HEK293 (cell line): Measurements from ENCODE around the gene CIC.

Experiments
- FEZF1 ChIP-seq: fragments of 450-650 bp; formaldehyde crosslinking; IDR thresholded peaks from 2 replicates; pipeline ENCODE4 v1.5.1; 2016; ENCODE audit warnings: missing biosample characterization, missing genetic modification characterization
- KLF9 ChIP-seq: fragments of 450-650 bp; formaldehyde crosslinking; IDR thresholded peaks from 2 replicates; pipeline ENCODE4 v1.5.1; 2016; ENCODE audit warnings: missing biosample characterization, missing genetic modification characterization, low read depth
- WT1 ChIP-seq: fragments of 450-650 bp; formaldehyde crosslinking; IDR thresholded peaks from 2 replicates; pipeline ENCODE4 v1.5.1; 2016; ENCODE audit warnings: missing biosample characterization, missing genetic modification characterization
- ZBTB8A ChIP-seq: fragments of 450-650 bp; formaldehyde crosslinking; IDR thresholded peaks from 2 replicates; pipeline ENCODE4 v1.5.1; 2016; ENCODE audit warnings: missing biosample characterization, missing genetic modification characterization
- ZNF140 ChIP-seq: fragments of 450-650 bp; formaldehyde crosslinking; IDR thresholded peaks from 2 replicates; pipeline ENCODE4 v1.5.1; 2016; ENCODE audit warnings: missing biosample characterization, missing genetic modification characterization
- ZNF19 ChIP-seq: fragments of 450-650 bp; formaldehyde crosslinking; IDR thresholded peaks from 2 replicates; pipeline ENCODE4; 2016; ENCODE audit warnings: missing biosample characterization, missing genetic modification characterization, low read depth
- ZNF214 ChIP-seq: fragments of 450-650 bp; formaldehyde crosslinking; IDR thresholded peaks from 2 replicates; pipeline ENCODE4 v1.5.1; 2017; ENCODE audit warnings: missing biosample characterization, mild to moderate bottlenecking, missing genetic modification characterization, borderline replicate concordance
- ZNF341 ChIP-seq: fragments of 450-650 bp; formaldehyde crosslinking; IDR thresholded peaks from 2 replicates; pipeline ENCODE4; 2016; ENCODE audit warnings: low read depth, missing biosample characterization, missing genetic modification characterization
- ZNF354C ChIP-seq: fragments of 450-650 bp; formaldehyde crosslinking; IDR thresholded peaks from 2 replicates; pipeline ENCODE4 v1.5.1; 2016; ENCODE audit warnings: missing biosample characterization, missing genetic modification characterization, low read depth, borderline replicate concordance
- ZNF366 ChIP-seq: fragments of 450-650 bp; formaldehyde crosslinking; conservative IDR thresholded peaks from 2 replicates; pipeline ENCODE4 v1.5.1; 2016; ENCODE audit warnings: missing biosample characterization, missing genetic modification characterization
- ZNF416 ChIP-seq: fragments of 450-650 bp; formaldehyde crosslinking; IDR thresholded peaks from 2 replicates; pipeline ENCODE4 v1.5.1; 2016; ENCODE audit warnings: missing biosample characterization, missing genetic modification characterization
- ZNF501 ChIP-seq: fragments of 450-650 bp; formaldehyde crosslinking; IDR thresholded peaks from 2 replicates; pipeline ENCODE4 v1.5.1; 2016; ENCODE audit warnings: missing biosample characterization, missing genetic modification characterization
- ZNF549 ChIP-seq: fragments of 450-650 bp; IDR thresholded peaks from 2 replicates; pipeline ENCODE4 v1.5.1; 2018; ENCODE audit warnings: missing biosample characterization, missing genetic modification characterization, mild to moderate bottlenecking, inconsistent platforms, moderate library complexity
- ZNF558 ChIP-seq: fragments of 450-650 bp; formaldehyde crosslinking; IDR thresholded peaks from 2 replicates; pipeline ENCODE4 v1.5.1; 2016; ENCODE audit warnings: missing biosample characterization, missing genetic modification characterization
- ZNF585B ChIP-seq: fragments of 450-650 bp; formaldehyde crosslinking; IDR thresholded peaks from 2 replicates; pipeline ENCODE4 v1.5.1; 2016; ENCODE audit warnings: missing biosample characterization, missing genetic modification characterization
- ZNF76 ChIP-seq: fragments of 450-650 bp; formaldehyde crosslinking; IDR thresholded peaks from 2 replicates; pipeline ENCODE4; 2016; ENCODE audit warnings: low read depth, missing biosample characterization, missing genetic modification characterization, borderline replicate concordance
- ZNF791 ChIP-seq: fragments of 450-650 bp; formaldehyde crosslinking; IDR thresholded peaks from 2 replicates; pipeline ENCODE4 v1.5.1; 2016; ENCODE audit warnings: missing biosample characterization, missing genetic modification characterization
- ZNF843 ChIP-seq: fragments of 450-650 bp; formaldehyde crosslinking; IDR thresholded peaks from 2 replicates; pipeline ENCODE4 v1.5.1; 2016; ENCODE audit warnings: missing biosample characterization, missing genetic modification characterization
- ZSCAN30 ChIP-seq: fragments of 450-650 bp; IDR thresholded peaks from 2 replicates; pipeline ENCODE4 v1.5.1; 2018; ENCODE audit warnings: missing biosample characterization, mild to moderate bottlenecking, missing genetic modification characterization, moderate library complexity
- TF ChIP-seq, protein P1 (sequence below): fragments of 450-650 bp; formaldehyde crosslinking; IDR thresholded peaks from 2 replicates; pipeline ENCODE4 v1.5.1; 2016; ENCODE audit warnings: missing biosample characterization, missing genetic modification characterization
- TF ChIP-seq, protein P2 (sequence below): fragments of 450-650 bp; formaldehyde crosslinking; IDR thresholded peaks from 2 replicates; pipeline ENCODE4 v1.5.1; 2016; ENCODE audit warnings: missing biosample characterization, missing genetic modification characterization
- TF ChIP-seq, protein P3 (sequence below): IDR thresholded peaks from 2 replicates; pipeline ENCODE4 v1.6.1; 2011; ENCODE audit warnings: mild to moderate bottlenecking, low read depth, low read length, borderline replicate concordance
- TF ChIP-seq, protein P4 (sequence below): fragments of 450-650 bp; formaldehyde crosslinking; IDR thresholded peaks from 2 replicates; pipeline ENCODE4 v1.5.1; 2016; ENCODE audit warnings: missing biosample characterization, missing genetic modification characterization
- TF ChIP-seq, protein P5 (sequence below): fragments of 450-650 bp; IDR thresholded peaks from 2 replicates; pipeline ENCODE4 v1.5.1; 2018; ENCODE audit warnings: missing biosample characterization, mild to moderate bottlenecking, missing genetic modification characterization
- TF ChIP-seq, protein P6 (sequence below): fragments of 450-650 bp; formaldehyde crosslinking; optimal IDR thresholded peaks from 2 replicates; pipeline ENCODE3; 2016; ENCODE audit warnings: missing biosample characterization, mild to moderate bottlenecking, missing genetic modification characterization
- TF ChIP-seq, protein P7 (sequence below): fragments of 450-650 bp; formaldehyde crosslinking; IDR thresholded peaks from 2 replicates; pipeline ENCODE4 v1.5.1; 2016; ENCODE audit warnings: missing biosample characterization, missing genetic modification characterization, low read depth
- TF ChIP-seq, protein P8 (sequence below): fragments of 450-650 bp; formaldehyde crosslinking; IDR thresholded peaks from 2 replicates; pipeline ENCODE4 v1.5.1; 2016; ENCODE audit warnings: missing biosample characterization, missing genetic modification characterization

The CIC gene

DNA sequence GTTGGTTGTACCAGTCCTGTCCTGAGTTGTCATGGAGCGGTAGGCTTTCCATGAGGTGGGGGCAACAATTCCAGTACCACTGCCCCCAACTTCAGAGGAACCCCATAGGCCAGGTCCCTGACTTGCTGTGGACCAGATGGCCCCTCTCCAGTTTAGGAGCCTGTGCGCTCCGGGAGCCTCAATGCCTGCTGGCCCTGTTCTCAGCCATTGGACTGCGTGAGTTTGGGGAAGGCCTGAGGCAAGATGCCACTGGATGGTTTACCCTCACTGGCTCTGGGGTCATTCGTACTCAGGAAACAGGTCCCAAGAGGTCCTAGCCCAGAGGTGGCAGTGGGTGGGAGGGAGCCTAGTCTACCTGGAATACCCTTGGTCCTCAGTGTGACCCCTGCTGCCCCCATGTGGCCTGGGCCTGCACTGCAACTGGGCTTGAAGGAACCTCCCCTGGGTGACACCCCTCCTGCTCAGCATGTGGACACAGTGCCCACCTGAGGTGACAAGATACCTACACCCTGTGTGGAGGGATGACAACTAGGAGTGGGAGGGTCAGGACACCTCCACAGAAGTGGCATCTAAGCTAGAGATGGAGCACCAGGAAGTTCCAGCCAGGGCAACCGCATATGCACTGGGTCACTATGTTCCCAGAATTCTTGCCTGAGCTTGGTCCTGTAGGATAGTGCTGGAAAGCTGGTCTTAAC, 26.9 kb downstream of the CIC start (continued):
- no peak for TF ChIP-seq ZNF843
- no peak for TF ChIP-seq ZNF791 (tag by site-specific recombination)
- no peak for TF ChIP-seq ZNF140 (tag by site-specific recombination)
- TF ChIP-seq, protein P1, sequence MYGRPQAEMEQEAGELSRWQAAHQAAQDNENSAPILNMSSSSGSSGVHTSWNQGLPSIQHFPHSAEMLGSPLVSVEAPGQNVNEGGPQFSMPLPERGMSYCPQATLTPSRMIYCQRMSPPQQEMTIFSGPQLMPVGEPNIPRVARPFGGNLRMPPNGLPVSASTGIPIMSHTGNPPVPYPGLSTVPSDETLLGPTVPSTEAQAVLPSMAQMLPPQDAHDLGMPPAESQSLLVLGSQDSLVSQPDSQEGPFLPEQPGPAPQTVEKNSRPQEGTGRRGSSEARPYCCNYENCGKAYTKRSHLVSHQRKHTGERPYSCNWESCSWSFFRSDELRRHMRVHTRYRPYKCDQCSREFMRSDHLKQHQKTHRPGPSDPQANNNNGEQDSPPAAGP (tag by site-specific recombination) = 0 out of 2 replicates have a peak, but pooled peaks have one; percentile 27
- TF ChIP-seq ZNF501 (tag by site-specific recombination) = peak; percentile 66; the same call in 1 of the 2 replicates
- TF ChIP-seq ZNF585B (tag by site-specific recombination) = no peak
- TF ChIP-seq, protein P2, sequence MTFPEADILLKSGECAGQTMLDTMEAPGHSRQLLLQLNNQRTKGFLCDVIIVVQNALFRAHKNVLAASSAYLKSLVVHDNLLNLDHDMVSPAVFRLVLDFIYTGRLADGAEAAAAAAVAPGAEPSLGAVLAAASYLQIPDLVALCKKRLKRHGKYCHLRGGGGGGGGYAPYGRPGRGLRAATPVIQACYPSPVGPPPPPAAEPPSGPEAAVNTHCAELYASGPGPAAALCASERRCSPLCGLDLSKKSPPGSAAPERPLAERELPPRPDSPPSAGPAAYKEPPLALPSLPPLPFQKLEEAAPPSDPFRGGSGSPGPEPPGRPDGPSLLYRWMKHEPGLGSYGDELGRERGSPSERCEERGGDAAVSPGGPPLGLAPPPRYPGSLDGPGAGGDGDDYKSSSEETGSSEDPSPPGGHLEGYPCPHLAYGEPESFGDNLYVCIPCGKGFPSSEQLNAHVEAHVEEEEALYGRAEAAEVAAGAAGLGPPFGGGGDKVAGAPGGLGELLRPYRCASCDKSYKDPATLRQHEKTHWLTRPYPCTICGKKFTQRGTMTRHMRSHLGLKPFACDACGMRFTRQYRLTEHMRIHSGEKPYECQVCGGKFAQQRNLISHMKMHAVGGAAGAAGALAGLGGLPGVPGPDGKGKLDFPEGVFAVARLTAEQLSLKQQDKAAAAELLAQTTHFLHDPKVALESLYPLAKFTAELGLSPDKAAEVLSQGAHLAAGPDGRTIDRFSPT (tag by site-specific recombination) = no peak
- TF ChIP-seq, protein P3, sequence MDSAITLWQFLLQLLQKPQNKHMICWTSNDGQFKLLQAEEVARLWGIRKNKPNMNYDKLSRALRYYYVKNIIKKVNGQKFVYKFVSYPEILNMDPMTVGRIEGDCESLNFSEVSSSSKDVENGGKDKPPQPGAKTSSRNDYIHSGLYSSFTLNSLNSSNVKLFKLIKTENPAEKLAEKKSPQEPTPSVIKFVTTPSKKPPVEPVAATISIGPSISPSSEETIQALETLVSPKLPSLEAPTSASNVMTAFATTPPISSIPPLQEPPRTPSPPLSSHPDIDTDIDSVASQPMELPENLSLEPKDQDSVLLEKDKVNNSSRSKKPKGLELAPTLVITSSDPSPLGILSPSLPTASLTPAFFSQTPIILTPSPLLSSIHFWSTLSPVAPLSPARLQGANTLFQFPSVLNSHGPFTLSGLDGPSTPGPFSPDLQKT = no peak
- no peak for TF ChIP-seq FEZF1
- TF ChIP-seq, protein P4, sequence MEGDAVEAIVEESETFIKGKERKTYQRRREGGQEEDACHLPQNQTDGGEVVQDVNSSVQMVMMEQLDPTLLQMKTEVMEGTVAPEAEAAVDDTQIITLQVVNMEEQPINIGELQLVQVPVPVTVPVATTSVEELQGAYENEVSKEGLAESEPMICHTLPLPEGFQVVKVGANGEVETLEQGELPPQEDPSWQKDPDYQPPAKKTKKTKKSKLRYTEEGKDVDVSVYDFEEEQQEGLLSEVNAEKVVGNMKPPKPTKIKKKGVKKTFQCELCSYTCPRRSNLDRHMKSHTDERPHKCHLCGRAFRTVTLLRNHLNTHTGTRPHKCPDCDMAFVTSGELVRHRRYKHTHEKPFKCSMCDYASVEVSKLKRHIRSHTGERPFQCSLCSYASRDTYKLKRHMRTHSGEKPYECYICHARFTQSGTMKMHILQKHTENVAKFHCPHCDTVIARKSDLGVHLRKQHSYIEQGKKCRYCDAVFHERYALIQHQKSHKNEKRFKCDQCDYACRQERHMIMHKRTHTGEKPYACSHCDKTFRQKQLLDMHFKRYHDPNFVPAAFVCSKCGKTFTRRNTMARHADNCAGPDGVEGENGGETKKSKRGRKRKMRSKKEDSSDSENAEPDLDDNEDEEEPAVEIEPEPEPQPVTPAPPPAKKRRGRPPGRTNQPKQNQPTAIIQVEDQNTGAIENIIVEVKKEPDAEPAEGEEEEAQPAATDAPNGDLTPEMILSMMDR = peak; percentile 95
- TF ChIP-seq WT1 (tag by site-specific recombination) = no peak
- TF ChIP-seq ZNF214 (tag by site-specific recombination) = no peak
- TF ChIP-seq ZNF416 (tag by site-specific recombination) = no peak
- peak; percentile 59 for TF ChIP-seq ZNF341 (tag by site-specific recombination)
- TF ChIP-seq ZNF76 = no peak
- TF ChIP-seq ZNF549 (tag by site-specific recombination) = no peak
- TF ChIP-seq ZNF558 (tag by site-specific recombination) = no peak
- TF ChIP-seq ZSCAN30 (tag by site-specific recombination) = 0 out of 2 replicates have a peak, but pooled peaks have one; percentile 22
- TF ChIP-seq ZNF19 (tag by site-specific recombination) = no peak
- TF ChIP-seq, protein P5, sequence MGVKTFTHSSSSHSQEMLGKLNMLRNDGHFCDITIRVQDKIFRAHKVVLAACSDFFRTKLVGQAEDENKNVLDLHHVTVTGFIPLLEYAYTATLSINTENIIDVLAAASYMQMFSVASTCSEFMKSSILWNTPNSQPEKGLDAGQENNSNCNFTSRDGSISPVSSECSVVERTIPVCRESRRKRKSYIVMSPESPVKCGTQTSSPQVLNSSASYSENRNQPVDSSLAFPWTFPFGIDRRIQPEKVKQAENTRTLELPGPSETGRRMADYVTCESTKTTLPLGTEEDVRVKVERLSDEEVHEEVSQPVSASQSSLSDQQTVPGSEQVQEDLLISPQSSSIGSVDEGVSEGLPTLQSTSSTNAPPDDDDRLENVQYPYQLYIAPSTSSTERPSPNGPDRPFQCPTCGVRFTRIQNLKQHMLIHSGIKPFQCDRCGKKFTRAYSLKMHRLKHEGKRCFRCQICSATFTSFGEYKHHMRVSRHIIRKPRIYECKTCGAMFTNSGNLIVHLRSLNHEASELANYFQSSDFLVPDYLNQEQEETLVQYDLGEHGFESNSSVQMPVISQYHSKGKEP (tag by site-specific recombination) = no peak
- TF ChIP-seq ZNF354C (tag by site-specific recombination) = no peak
- TF ChIP-seq, protein P6, sequence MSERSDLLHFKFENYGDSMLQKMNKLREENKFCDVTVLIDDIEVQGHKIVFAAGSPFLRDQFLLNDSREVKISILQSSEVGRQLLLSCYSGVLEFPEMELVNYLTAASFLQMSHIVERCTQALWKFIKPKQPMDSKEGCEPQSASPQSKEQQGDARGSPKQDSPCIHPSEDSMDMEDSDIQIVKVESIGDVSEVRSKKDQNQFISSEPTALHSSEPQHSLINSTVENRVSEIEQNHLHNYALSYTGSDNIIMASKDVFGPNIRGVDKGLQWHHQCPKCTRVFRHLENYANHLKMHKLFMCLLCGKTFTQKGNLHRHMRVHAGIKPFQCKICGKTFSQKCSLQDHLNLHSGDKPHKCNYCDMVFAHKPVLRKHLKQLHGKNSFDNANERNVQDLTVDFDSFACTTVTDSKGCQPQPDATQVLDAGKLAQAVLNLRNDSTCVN = no peak
- no peak for TF ChIP-seq ZBTB8A
- TF ChIP-seq, protein P7, sequence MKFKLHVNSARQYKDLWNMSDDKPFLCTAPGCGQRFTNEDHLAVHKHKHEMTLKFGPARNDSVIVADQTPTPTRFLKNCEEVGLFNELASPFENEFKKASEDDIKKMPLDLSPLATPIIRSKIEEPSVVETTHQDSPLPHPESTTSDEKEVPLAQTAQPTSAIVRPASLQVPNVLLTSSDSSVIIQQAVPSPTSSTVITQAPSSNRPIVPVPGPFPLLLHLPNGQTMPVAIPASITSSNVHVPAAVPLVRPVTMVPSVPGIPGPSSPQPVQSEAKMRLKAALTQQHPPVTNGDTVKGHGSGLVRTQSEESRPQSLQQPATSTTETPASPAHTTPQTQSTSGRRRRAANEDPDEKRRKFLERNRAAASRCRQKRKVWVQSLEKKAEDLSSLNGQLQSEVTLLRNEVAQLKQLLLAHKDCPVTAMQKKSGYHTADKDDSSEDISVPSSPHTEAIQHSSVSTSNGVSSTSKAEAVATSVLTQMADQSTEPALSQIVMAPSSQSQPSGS (tag by site-specific recombination) = no peak
- peak; percentile 47; the same call in 1 of the 2 replicates for TF ChIP-seq KLF9
- TF ChIP-seq ZNF366 (tag by site-specific recombination) = no peak
- TF ChIP-seq, protein P8, sequence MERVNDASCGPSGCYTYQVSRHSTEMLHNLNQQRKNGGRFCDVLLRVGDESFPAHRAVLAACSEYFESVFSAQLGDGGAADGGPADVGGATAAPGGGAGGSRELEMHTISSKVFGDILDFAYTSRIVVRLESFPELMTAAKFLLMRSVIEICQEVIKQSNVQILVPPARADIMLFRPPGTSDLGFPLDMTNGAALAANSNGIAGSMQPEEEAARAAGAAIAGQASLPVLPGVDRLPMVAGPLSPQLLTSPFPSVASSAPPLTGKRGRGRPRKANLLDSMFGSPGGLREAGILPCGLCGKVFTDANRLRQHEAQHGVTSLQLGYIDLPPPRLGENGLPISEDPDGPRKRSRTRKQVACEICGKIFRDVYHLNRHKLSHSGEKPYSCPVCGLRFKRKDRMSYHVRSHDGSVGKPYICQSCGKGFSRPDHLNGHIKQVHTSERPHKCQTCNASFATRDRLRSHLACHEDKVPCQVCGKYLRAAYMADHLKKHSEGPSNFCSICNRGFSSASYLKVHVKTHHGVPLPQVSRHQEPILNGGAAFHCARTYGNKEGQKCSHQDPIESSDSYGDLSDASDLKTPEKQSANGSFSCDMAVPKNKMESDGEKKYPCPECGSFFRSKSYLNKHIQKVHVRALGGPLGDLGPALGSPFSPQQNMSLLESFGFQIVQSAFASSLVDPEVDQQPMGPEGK (tag by site-specific recombination) = peak; percentile 43; the same call in 1 of the 2 replicates
